Prostate gland (tissue), 2 donors: Measurements from ENCODE around the gene IER3.

ENCODE experiments used
- CTCF ChIP-seq, 4 experiments: fragments of 200-600 bp in 2 of 4; fragments of 450-650 bp in 2 of 4; sonication (generic) in 2 of 4; IDR thresholded peaks; 1 replicate in 3 of 4; 2 replicates in 1 of 4; pipeline ENCODE4 v1.5.1; 2016 to 2019; ENCODE audit warnings: antibody characterized with exemption in 4 of 4, mild to moderate bottlenecking in 2 of 4, moderate library complexity in 2 of 4
- POLR2A ChIP-seq: fragments of 450-650 bp; IDR thresholded peaks from one replicate; pipeline ENCODE4 v1.6.1; 2016; ENCODE audit warnings: antibody characterized with exemption, mild to moderate bottlenecking
- POLR2AphosphoS5 ChIP-seq: sonication (generic); formaldehyde crosslinking; IDR thresholded peaks from one replicate; pipeline ENCODE4 v1.6.1; 2017; ENCODE audit warnings: antibody characterized with exemption

GRCh38 chr6:30778001-30778635, 33.8 kb upstream of the IER3 start:
- TF ChIP-seq CTCF (IDR thresholded peaks at IDR 0.05): no peak
- peak; percentile 43 for TF ChIP-seq POLR2AphosphoS5
- TF ChIP-seq POLR2A: no peak
